Endothelial cell (in vitro differentiated cells): ENCODE data around the gene GALM. TPM values are rescaled to one million over a fixed set of nuclear protein-coding genes. Genes with fewer than 3 reads are reported as not detected.

Experiments used
- DNase-seq: peaks from one replicate; pipeline ENCODE4 v3.0.0; 2021; ENCODE audit warnings: low spot score
- H3K27ac Mint-ChIP-seq: one replicate; pipeline ENCODE4 v1.8.0; 2021; ENCODE audit warnings: mixed read lengths, inconsistent platforms; ENCODE audit not compliant: unreplicated experiment
- H3K27me3 Mint-ChIP-seq: one replicate; pipeline ENCODE4 v1.8.0; 2021; ENCODE audit warnings: mild to moderate bottlenecking, moderate library complexity, mixed read lengths, inconsistent platforms; ENCODE audit not compliant: unreplicated experiment
- H3K36me3 Mint-ChIP-seq: one replicate; pipeline ENCODE4 v1.8.0; 2021; ENCODE audit warnings: mild to moderate bottlenecking, low read depth, mixed read lengths, inconsistent platforms; ENCODE audit not compliant: unreplicated experiment
- H3K4me1 Mint-ChIP-seq: one replicate; pipeline ENCODE4 v1.8.0; 2021; ENCODE audit warnings: mild to moderate bottlenecking, mixed read lengths, inconsistent platforms; ENCODE audit not compliant: unreplicated experiment
- H3K4me3 Mint-ChIP-seq: one replicate; pipeline ENCODE4 v1.8.0; 2021; ENCODE audit warnings: mild to moderate bottlenecking, mixed read lengths, inconsistent platforms; ENCODE audit not compliant: unreplicated experiment
- H3K9me3 Mint-ChIP-seq: one replicate; pipeline ENCODE4 v1.8.0; 2021; ENCODE audit warnings: mixed read lengths, inconsistent platforms; ENCODE audit not compliant: unreplicated experiment
- total RNA-seq: library from RNA; stranded (reverse); fragmentation: NEBNext Ultra II Directional; extraction: Animal tissue kit (Norgen Biotek cat#: 25700); gene quantifications from one replicate; pipeline ENCODE4 v1.2.1, GENCODE V29; 2021; ENCODE audit not compliant: unreplicated experiment
- TF ChIP-seq, protein P1 (sequence below): fragments of 200-600 bp; sonication (generic); IDR thresholded peaks from one replicate; pipeline ENCODE4 v1.5.0; 2021; ENCODE audit warnings: antibody characterized with exemption; ENCODE audit not compliant: unreplicated experiment

The GALM gene
- total RNA-seq, 1 donor from 2014 or later = 13.0 TPM

GRCh38 chr2:38775097-38775920 is 109.4 kb downstream of the GALM start:
- Mint-ChIP-seq H3K9me3 (no peaks in the 10 kb centered on the region), H3K27ac (no peak overlapping the region), H3K4me1 (no peaks in the 10 kb centered on the region), H3K27me3 (peaks cover 3% of the 10 kb centered on the region), H3K36me3 (no peaks in the 10 kb centered on the region), H3K4me3 (no peak overlapping the region)
- TF ChIP-seq, protein P1, sequence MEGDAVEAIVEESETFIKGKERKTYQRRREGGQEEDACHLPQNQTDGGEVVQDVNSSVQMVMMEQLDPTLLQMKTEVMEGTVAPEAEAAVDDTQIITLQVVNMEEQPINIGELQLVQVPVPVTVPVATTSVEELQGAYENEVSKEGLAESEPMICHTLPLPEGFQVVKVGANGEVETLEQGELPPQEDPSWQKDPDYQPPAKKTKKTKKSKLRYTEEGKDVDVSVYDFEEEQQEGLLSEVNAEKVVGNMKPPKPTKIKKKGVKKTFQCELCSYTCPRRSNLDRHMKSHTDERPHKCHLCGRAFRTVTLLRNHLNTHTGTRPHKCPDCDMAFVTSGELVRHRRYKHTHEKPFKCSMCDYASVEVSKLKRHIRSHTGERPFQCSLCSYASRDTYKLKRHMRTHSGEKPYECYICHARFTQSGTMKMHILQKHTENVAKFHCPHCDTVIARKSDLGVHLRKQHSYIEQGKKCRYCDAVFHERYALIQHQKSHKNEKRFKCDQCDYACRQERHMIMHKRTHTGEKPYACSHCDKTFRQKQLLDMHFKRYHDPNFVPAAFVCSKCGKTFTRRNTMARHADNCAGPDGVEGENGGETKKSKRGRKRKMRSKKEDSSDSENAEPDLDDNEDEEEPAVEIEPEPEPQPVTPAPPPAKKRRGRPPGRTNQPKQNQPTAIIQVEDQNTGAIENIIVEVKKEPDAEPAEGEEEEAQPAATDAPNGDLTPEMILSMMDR = no peak
- no peak for DNase-seq

GRCh38 chr2:38775921-38776225 is 110.0 kb downstream of the GALM start:
- TF ChIP-seq, protein P1 = no peak
- DNase-seq = no peak
- H3K4me3 Mint-ChIP-seq = no peak overlapping the region
- H3K9me3 Mint-ChIP-seq = no peaks in the 10 kb centered on the region
- H3K27ac Mint-ChIP-seq = no peak overlapping the region
- peaks cover 3% of the 10 kb centered on the region for H3K27me3 Mint-ChIP-seq
- H3K4me1 Mint-ChIP-seq = no peaks in the 10 kb centered on the region
- no peaks in the 10 kb centered on the region for H3K36me3 Mint-ChIP-seq

- H3K4me3 Mint-ChIP-seq = no peak overlapping the region
- TF ChIP-seq, protein P1 = no peak
- peaks cover 3% of the 10 kb centered on the region for H3K27me3 Mint-ChIP-seq
- no peaks in the 10 kb centered on the region for H3K9me3 Mint-ChIP-seq
- no peak for DNase-seq
- H3K27ac Mint-ChIP-seq = no peak overlapping the region
- no peaks in the 10 kb centered on the region for H3K4me1 Mint-ChIP-seq
- peaks cover 3% of the 10 kb centered on the region for H3K36me3 Mint-ChIP-seq
These were observed 110.6 kb downstream of the GALM start for GRCh38 chr2:38776531-38776930.

- Mint-ChIP-seq H3K4me3 (peak overlapping the region; percentile 96), H3K27me3 (peaks cover 3% of the 10 kb centered on the region), H3K4me1 (no peaks in the 10 kb centered on the region), H3K27ac (peak overlapping the region; percentile 38), H3K36me3 (peaks cover 6% of the 10 kb centered on the region), H3K9me3 (no peaks in the 10 kb centered on the region)
- DNase-seq = no peak
- TF ChIP-seq, protein P1 = no peak
These were observed 112.8 kb downstream of the GALM start for GRCh38 chr2:38778687-38779082.

DNA sequence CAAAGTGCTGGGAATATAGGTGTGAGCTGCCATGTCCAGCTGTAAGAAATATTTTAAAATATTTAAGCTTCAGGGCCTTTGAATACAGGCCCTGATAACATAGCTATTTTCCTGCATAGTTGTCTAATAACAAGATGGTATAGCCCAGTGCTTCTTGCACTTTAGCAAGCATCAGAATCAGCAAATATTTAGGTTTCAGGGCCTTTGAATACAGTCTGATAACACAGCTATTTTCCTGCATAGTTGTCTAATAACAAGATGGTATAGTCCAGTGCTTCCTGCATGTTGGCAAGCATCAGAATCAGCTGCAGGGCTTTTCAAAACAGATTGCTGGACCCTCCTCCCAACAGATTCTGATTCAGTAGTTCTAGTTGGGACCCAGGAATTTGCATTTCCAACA is 117.7 kb downstream of the GALM start:
- TF ChIP-seq, protein P1 = no peak
- Mint-ChIP-seq H3K9me3 (no peaks in the 10 kb centered on the region), H3K4me3 (no peak overlapping the region), H3K4me1 (no peaks in the 10 kb centered on the region), H3K27me3 (no peaks in the 10 kb centered on the region), H3K36me3 (peaks cover 6% of the 10 kb centered on the region), H3K27ac (no peak overlapping the region)
- no peak for DNase-seq
